GM21360 (cell line): ENCODE results near the gene HOXA5.

Source experiments
- ATAC-seq: cut with Tn5 transposase; IDR thresholded peaks from one replicate; pipeline ENCODE4 v1.9.1; 2021; ENCODE audit warnings: mild to moderate bottlenecking, moderate library complexity; ENCODE audit not compliant: unreplicated experiment

HOXA5 gene

DNA sequence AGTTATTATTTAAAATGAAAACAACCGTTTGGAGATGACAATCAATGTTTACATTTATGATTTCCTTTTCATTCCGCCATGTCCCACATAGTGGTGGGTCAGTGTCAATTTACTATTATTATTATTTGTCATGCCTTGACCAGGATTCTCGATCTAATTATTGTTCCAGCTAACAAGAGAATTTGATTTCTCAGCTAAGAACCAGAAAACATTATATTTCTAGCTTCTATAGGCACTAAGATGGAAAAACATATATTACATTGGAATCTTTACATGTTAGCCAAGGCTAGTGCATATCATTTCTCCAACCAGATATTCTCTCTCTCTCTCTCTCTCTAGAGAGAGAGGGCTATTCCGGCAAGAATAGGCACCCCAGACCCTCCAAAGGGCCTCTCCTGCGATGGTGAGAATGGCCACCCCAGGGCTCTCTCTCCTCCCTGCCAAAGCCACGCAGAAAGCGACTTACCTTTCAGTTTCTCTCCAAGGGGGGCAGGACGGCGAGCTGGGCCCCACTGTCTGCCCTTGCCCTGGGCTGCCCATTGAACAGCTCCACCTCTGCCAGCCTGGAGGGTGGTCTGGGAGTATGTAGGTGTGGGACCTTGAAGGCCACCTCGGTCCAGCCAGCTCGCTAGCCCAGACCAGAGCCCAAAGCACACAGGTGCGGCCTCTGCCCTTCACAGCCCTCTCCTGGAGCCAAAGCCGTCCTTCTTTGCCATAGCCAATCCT lies 6.5 kb upstream of the HOXA5 start:
- no peak for ATAC-seq

DNA sequence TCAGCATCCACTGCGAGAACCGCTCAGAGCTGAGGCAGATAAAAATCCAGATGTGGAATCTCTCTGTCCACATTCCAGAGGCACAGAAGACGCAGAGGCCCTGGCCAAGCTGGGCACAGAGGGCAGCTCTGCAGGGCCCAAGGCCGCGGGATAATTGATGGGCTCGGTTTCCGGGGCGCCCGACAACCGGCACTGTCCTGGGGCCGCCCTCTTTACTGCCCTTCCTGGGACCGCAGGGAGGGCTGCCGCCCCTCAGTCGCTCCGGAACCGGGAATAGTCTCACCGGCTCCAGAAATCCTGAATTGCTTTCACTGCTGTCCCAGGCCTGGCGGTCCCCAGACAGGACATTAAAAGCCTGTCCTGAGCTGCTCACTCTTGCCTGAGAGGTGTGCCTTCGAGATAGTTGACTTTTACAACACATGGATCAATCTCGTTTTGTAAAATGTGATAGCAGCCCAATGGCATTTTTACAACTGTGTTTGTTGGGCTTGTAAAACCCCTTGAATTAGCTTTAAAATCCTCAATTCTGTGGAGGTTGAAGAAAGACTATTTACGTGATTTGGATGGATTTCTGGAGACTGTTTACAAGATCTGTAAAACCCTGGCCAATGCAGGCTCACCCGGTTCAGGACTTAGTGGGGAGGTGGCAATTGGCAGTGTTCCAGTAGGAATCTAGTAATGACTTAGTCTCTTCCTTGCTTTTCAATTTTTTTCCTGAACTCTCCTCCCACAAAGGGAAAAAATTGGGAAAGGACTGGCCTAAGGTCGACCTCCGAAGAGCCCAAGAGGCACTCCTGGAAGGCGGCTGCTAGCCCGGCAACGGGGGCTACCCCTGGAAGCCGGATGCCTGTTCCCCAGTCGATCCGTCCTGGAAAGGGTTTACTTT lies 5.5 kb upstream of the HOXA5 start:
- no peak for ATAC-seq

DNA sequence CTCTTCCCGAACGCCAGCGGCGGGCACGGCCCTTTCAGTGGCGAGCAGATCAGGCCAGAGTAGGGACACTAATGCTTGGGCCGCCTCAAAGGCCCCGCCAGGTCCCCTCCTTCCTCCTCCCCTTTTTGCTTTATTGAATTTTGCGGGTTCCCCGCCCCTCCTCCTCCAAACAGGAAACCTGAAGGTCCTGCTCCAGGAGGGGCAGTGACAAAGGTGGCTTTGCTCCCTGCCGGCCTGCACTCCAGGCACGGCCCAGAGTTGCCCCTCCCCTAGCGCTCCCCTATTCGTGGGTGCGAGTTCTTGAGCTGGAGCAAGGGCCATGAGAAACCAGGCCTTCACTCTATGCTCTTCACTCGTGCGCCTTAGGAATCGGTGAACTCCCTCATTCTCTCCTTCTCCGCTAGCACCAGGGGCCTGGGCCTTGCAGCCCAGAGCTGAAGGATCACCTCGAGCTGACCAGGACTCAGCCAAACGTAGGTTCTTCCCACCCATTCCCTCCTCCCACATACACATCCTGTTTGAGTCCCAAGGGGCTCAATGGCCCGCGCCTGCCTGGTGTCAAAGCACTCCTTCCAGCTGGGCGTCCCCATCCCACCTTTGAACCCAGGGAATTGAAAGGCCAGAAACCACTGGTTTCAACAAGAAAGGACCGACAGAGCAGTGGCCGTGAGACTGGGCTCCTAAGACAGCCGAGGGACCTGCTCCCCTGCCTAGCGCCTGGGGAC lies 4.7 kb upstream of the HOXA5 start:
- no peak for ATAC-seq

DNA sequence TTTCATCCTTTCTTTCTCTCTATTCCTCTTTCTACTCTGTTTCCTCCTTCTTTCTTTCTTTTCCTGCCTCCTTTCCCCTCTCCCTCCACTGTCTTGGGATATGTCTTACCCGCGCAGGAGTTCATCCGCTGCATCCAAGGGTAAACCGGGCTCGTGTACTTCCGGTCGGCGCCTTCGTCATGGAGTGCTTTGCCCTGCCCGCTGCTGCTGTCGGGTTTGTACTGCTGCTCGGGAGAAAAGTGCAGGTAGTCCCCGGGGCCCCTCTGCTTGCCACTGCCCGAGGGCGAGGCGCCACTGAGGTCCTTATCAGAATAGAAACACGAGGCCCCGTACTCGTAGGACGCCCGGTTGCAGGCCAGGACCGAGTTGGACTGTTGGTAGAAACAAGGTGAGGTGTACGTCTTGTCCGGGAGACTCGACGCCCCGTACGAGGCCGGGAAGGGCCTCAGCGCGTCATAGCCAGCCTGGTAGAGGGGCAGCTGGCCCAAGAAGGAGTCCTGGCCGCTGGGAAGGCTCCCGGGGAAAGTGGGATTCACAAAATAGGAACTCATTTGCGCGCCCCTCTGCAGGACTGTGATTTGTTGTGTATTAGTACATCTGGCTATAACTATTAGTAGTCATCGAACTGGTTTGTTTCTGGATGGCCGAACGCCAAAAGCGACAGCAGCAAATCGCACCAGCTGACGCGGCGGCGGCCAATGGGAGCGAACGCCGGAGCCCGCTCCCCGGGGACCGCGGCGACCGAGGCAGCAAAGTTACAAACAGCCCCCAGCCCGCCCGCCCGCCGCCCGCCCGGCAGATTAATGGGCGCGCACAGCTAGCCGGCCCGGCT lies 3.9 kb upstream of the HOXA5 start, which contains the start of gene HOXA6:
Gene HOXA6 (minus strand): TSS at position 576 of the 832 bp plus-strand sequence. CDS start 25 bp downstream, at position 551.
- no peak for ATAC-seq

DNA sequence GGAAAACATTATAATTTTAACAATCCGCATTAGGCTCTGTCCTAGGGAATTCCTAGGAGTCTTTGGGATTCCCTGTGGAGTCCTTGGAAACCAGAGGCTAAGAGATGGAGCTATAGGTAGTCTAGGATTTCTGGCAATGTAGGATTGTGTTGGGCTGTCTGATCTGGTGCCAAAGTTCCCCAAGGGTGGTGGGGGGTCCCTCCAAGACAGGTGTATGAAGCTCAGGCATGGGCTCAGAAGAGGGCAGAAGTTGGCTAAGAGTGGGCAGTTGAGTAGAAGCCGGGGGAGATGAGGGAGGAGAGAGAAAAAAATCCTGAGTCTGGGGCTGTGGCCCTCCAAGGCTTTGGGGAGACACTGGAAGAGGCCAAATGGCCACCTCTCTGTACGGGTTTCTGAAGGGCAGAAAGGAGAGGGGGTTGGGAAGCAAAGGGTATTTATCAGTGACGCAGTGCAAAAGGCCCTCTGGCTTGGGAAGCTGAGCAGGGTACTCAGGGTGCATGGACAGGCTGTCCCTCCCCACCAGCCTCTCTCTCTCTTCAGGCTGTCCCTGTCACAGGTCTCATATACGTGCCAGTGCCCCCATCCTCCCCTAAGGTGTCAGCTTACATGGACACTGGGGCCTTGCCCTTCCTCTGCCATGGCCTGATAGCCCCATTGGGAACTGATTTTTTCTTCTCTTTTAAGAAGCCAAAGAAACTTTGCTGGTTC lies 3.2 kb upstream of the HOXA5 start:
- no peak for ATAC-seq

DNA sequence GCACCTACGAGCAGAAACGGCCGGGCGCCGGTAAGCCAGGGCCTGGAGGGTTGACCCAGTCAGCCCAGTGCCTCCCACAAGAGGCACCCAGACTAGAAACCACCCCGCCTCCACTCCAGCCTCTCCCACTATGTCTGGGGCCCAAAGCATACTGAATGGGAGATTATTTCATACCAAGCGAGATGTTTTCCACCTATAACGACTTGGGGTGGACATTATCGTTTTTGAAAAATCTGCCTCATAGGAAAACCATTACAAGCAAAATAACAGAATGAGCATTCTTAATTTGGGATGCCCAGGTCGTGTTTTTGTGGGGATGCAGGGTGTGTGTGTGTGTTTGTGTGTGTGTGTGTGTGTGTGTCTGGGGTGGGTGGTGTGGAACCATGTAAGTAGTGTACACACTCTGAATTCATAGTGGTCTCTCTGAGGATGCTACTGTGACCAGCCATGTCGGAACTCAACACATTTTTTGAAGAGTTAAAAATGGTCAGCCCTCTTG lies 2.5 kb upstream of the HOXA5 start:
- ATAC-seq: no peak

DNA sequence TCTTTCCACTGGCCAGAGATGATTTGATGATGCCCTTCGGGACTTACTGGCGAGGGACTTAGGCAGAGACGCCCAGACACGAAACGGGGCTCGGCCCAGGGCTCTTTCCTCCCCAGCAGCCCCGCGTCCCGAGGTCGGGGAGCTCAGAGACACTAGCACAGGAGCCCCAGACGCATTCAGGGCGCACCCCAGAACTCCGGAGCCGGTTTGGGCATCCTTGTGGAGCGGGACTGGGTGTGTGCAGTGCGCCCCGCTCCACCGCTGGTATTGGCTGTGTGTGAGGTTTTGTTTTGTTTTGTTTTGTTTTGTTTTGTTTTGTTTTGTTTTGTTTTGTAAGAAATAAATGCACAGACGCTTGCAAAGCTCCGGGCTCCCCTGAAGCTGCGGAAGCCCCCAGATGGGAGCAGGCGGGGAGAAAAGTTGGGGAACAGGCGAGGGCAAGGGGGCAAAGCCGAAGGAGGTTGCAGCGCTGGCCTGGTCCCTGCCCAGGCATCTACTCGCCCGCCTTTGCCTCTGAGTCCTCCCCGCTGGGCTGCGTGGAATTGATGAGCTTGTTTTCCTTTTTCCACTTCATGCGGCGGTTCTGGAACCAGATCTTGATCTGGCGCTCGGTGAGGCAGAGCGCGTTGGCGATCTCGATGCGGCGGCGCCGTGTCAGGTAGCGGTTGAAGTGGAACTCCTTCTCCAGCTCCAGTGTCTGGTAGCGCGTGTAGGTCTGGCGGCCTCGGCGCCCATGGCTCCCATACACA lies 1.9 kb upstream of the HOXA5 start:
- no peak for ATAC-seq

DNA sequence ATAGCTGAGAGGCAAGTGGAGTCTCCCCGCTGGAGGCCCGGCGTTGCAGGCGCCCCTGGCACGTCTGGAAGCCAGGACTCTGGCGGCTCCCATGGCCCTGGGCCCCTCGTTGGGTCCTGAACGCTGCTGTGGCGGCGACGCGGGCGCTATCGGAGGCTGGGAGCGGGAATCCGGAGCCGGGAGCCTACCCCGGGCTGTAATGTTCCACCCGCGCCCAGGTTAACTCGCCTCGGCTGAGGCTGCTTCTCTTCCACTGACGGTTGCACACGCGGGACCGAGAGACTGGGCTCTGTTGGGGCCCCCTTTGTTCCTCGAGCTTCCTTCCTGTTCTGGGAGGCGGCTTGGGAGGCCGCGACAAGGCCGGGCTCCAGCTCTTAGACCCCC lies 1.3 kb upstream of the HOXA5 start:
- no peak for ATAC-seq

DNA sequence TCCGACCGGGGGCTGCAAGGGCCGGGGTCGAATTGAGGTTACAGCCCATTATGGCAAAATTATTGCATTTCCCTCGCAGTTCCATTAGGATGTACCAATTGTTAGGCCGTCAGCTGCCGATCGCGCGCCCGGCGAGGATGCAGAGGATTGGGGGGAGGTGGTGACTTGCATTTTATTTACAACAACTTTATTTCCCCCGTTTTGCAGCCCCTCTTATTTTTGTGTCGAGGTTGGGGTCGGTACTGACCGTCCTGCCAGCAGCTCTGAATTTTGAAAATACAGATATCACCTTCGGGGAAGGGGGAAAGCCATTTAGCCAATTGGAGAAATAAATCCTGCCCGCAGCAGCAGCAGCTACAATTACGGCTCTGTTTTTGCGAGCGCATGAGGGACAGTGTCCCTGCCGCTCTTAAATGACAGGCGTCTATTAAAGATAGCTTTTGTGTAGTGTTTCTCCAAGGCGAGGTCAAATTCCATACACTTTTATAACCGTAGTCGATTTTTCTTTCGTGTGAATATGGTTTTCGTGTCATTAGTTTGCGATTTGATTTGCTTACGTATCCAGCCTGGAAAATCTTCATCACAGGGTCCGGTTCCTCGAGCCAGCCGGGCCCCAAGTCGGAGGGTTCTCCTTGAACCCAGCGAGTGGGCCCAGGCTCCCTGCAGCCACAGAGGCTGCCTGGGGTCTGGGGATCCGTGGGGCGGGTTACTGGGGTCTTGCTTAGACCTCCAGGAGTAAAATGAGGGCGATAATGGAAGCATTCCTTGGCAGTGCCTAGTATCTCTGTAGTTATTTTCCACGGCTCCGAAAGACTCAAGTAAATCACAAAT lies 684 bp upstream of the HOXA5 start:
- no peak for ATAC-seq

DNA sequence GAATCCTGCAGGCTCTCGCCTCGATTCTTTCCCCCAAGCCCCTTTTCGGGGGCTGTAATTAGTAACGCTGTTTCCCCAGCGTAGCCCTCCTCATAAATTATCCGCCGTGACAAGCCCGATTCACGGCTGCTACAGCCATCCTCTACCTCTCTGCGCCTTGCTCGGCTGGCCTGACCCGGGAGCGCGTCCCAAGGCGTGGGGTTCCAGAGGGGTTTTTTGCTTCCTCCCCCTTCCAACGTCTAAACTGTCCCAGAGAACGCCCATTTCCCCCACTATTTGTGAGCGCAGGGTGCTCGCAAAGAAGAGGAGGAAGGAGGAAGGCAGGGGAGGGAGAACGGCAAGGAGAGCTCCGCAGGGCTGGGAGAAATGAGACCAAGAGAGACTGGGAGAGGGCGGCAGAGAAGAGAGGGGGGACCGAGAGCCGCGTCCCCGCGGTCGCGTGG lies 880 bp downstream of the HOXA5 start:
- no peak for ATAC-seq

DNA sequence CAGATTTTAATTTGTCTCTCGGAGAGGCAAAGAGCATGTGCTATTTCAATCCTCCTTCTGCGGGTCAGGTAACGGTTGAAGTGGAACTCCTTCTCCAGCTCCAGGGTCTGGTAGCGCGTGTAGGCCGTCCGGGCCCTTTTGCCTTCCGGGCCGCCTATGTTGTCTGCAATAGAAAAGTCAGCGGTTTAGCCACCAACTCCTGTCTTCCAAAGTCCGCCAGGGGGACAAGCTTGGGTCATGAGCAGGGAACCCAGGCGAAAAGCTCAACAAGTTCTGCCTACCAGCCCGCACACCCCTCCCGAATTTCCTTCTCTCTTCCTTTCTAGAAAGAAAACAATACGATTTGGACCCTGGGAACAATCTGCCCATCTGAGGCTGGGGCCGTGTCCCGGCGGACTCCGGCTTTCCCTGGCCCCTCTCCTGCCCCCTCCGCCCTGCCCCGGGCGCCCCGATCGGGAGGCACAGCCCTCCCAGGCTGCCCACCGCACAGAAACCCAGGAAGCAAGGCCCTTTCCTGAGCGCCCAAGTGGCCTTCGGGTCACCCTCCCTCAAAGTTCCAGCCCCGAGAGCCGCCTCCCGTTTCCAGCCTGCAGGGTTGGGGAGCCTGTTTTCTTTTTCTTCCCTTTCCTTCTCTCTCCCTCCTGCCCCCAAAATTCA lies 1.4 kb downstream of the HOXA5 start:
- no peak for ATAC-seq

DNA sequence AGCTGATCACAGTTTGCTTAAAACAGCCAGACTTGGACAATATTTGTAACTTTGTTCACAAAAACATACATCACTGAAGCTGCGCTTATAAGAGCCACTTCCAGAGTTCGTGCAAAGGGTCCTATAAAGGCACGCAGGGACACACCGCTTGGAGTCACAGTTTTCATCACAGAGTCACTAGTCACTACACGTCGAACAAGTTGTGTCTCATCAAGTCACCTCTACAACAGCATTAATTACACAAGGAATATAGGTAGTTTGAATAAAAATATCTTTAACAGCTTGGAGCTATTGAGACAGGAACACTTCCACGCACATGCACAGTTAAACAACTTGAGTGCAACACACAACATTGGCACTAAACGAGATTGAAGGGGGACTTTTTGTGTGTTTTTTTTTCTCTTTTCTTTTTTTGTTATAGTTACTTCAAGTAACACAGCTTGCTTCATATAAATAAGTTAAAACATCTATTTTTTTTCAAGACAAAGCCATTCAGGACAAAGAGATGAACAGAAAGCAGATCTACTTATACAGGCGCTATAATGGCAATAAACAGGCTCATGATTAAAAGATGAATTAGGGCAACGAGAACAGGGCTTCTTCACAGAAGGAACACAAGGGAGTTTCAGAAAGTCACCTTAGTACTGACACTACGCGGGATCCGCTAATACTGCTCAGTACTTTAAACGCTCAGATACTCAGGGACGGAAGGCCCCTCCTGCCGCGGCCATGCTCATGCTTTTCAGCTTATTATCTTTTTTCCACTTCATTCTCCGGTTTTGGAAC lies 2.2 kb downstream of the HOXA5 start:
- no peak for ATAC-seq

DNA sequence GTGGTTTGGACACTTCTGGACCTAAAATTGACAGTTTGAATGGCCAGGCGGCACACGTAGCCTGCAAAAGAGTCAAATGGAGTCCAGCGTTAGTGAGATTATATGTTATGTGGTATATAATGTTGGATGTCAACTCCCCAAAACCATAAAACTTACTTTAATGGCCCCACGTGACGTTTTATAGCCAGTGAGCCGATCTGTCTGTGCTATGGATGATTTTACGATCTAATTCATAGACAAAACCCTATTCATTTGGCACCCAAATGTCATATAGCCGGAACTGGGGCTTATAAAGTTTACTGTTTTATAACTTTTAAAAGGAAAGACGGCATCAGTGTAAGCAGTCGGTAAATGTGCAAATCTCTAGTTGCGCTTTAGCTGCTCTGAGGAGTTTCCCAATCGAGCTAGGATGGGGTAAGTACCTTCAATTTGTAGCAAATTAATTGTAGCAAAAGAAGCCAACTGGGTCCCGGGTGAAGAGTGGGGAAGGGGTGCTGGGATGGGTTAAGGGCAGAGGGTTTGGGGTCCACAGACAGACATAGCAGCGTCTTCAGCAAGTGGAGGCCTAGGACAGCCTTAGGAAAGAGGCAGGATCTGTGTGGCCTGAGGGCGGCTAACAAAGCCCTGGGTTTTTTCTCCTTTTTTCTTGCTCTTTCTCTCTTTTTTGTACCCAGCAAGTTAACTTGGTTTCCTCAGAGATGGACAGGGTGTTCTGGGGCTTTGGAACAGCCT lies 3.2 kb downstream of the HOXA5 start:
- no peak for ATAC-seq

DNA sequence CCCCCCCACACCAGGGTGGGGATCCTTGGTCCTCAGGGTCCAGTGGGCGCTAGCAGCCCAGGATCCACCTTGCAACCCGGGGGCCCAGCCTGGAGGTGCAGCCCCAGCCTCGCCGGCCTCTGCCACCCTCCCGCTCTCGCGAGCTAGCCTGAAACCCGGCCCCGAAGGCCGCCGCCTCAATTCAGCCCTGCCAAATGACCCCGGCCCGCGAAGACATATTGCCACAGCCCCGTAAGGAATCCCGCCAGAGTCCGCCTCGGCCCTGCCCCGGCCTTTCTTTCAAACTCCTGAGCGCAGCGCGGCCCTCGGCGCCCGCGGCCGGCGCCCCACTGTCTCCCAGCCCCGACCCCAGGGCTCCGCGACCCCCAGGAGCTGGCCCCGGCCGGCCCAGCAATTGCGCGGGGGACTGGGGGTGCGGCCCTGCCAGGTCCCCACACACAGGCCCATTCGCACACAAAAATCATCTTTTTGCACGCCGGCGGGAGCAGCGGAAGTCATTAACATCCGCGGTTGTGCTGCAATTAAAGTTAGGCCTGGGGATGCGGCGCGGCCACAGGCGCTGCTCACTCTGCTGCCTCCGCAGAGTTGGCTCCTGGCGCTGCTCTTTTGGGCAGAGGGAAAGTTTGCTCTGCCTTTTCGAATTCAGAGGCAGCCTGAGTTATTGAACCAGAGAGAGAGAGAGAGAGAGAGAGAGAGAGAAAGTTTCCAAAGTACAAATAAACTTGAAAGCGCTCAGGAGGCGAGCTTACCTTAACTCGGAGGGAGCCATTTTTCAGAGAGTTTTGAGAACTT lies 4.0 kb downstream of the HOXA5 start:
- ATAC-seq: no peak

DNA sequence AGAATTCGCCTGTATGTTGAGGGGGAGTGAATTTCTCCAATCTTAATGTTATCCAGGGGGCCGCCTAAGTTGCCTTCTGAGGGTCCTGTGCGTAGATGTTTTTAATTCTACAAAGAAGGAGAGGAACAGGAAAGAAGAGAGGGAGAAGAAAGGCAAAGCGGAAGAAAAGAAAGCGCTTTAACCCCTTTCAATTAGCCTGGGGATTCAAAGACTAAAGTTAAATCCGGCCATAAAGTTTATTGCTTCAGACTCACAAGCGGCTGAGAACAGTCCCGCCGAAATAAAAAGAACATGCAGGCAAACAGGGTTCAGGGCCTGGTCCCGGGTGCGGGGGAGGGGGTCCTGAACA lies 4.5 kb downstream of the HOXA5 start:
- ATAC-seq: no peak

DNA sequence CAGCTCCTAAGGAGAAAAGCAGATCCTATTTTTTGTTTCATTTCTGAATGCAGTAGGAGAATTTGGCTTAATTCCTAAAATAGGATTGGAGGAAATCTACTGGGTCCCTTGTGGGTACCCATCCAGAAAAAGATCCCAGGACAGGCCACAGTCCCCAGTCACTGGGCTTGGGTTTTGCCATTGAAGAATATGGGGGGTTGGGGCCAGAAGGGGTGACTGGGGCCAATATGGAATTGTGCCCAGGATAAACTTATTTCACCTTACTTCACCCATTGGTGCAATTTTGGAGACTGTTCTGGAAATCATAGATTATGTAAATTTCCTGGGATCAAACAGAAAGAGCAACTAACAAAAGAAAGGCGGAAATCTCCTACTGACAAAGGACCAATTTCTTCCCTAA lies 5.0 kb downstream of the HOXA5 start:
- ATAC-seq: no peak
